22Rv1 (cell line): ENCODE data around the gene ERMAP.
"Not testable (repeated sequence)": the region's sequence is repeated elsewhere in the genome, so short reads cannot be mapped to it uniquely, and the experiment has no call there.

Source experiments
- H3K27ac ChIP-seq: fragments of 450-650 bp; 2 replicates; pipeline ENCODE4 v1.5.1; 2017
- ZFX ChIP-seq: fragments of 450-650 bp; IDR thresholded peaks from 2 replicates; pipeline ENCODE4 v1.6.1; 2017; ENCODE audit warnings: antibody characterized with exemption, borderline replicate concordance
- TF ChIP-seq, protein P1 (sequence below): fragments of 450-650 bp; IDR thresholded peaks from 2 replicates; pipeline ENCODE4 v1.5.1; 2017; ENCODE audit warnings: mild to moderate bottlenecking

ERMAP gene

DNA sequence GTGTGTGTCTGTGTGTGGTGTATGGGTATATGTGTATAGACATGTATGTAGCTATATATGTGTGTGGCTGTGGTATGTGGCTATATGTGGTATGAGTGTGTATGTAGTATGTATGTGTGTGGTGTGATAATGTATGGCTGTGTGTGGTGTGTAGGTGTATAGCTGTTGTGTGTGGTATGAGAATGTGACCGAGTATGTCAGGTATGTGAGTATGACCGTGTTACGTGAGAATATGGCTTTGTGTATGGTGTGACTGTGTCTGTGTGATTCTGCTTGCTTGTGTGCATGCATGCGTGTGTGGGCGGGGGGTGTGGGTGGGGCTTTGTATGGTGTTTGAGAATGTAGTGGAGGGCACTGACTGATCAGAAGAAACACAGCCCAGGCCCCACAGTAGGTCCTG is 33.0 kb downstream of the ERMAP start:
- no peak for TF ChIP-seq ZFX
- TF ChIP-seq, protein P1, sequence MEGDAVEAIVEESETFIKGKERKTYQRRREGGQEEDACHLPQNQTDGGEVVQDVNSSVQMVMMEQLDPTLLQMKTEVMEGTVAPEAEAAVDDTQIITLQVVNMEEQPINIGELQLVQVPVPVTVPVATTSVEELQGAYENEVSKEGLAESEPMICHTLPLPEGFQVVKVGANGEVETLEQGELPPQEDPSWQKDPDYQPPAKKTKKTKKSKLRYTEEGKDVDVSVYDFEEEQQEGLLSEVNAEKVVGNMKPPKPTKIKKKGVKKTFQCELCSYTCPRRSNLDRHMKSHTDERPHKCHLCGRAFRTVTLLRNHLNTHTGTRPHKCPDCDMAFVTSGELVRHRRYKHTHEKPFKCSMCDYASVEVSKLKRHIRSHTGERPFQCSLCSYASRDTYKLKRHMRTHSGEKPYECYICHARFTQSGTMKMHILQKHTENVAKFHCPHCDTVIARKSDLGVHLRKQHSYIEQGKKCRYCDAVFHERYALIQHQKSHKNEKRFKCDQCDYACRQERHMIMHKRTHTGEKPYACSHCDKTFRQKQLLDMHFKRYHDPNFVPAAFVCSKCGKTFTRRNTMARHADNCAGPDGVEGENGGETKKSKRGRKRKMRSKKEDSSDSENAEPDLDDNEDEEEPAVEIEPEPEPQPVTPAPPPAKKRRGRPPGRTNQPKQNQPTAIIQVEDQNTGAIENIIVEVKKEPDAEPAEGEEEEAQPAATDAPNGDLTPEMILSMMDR, result no peak

DNA sequence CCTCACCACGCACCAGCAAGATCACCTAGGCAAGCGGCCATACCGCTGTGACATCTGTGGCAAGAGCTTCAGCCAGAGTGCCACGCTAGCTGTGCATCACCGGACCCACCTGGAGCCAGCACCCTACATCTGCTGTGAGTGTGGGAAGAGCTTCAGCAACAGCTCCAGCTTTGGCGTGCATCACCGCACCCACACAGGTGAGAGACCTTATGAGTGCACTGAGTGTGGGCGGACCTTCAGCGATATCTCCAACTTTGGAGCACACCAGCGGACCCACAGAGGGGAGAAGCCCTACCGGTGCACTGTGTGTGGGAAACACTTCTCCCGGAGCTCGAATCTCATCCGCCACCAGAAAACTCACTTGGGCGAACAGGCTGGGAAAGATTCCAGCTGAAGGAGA is 34.5 kb downstream of the ERMAP start:
- no peak overlapping the region for H3K27ac ChIP-seq
- TF ChIP-seq, protein P1, result no peak
- TF ChIP-seq ZFX, result no peak

More for the DNA sequence above, 33.0 kb downstream of the ERMAP start:
- H3K27ac ChIP-seq, result no peak overlapping the region

DNA sequence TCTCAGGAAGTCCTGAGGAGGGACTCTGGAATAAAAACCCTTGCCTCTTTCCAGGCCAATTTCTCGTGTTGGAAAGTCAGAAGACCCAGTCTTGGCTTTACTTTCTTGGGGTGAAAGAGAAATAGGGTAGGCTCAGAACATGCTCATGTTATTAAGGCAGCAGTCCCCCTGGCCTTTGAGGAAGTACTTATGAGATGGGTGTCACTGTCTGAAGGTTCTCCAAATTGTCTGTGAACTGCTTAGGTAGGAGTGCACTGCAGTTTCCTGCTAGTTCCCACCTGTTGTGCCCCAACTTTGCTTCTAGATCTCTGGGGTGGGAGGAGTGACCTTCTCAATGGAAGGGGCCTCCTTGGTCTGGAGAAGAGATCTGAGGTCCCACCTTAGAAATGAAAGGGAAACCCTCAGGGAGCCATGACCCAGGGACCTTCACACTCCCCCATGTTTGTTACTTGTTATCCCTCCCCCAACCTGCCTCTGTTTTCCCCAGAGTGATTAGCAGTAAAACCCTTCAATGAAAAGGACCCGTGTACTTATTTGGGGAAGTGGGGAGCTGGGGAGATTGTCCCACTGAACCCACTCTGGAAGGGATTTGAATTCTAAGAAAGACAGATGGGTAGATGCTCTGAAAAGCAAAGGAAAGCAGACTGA is 35.2 kb downstream of the ERMAP start:
- TF ChIP-seq, protein P1, result no peak
- TF ChIP-seq ZFX, result no peak
- H3K27ac ChIP-seq, result no peak overlapping the region

DNA sequence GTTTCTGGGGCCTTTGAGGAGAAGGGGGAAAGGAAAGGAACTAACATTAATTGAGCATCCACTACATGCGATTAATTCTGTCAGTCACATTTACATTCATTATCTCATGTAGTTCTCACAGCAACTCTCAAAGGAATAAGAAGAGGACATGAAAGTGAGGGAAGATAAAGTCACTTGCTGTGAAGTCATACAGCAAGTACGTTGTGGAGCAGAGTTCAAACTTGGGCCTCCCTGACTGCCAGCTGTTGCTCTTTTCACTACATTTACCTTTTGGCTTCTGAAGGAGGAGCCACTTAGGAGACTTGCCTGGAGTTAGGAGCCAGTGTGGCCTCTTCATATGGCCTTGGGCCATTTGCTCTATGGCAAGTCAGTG is 35.7 kb downstream of the ERMAP start:
- no peak overlapping the region for H3K27ac ChIP-seq
- TF ChIP-seq ZFX, result no peak
- TF ChIP-seq, protein P1, result no peak

DNA sequence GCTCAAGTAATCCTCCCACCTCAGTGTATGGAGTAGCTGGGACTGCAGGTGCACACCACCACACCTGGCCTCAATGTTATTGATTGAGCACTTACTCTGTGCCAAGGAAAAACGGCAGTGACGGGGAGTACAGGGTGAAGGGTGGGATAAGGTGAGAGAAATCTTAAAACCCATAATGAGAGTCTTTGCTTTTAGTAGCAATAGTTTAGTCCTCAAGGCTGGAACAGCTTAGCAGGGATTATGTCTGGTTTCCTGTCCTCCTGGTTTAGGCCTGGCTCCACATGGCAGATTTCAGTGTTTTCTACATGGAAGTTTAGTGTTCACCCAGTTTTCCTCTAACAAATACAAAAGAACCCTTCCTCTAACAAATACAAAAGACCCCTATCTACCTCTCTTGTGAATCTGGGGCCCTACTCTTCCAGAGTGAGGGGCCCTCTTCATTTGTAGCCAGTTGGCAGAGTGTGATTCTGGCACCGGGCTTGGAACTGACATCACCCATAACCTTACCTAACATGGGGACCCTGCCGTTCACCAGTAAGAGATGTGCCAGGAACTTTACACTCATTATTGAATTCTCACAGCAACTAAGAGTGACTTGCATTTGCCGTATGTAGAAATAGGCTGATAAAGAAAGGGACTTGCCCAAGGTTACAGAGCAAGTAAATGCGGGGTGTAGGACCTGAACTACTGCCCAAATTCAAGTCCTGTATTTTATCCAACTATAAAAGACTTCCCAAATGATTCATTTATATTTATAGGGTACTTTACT is 36.4 kb downstream of the ERMAP start:
- TF ChIP-seq, protein P1, result no peak
- TF ChIP-seq ZFX, result no peak
- H3K27ac ChIP-seq, result no peak overlapping the region

DNA sequence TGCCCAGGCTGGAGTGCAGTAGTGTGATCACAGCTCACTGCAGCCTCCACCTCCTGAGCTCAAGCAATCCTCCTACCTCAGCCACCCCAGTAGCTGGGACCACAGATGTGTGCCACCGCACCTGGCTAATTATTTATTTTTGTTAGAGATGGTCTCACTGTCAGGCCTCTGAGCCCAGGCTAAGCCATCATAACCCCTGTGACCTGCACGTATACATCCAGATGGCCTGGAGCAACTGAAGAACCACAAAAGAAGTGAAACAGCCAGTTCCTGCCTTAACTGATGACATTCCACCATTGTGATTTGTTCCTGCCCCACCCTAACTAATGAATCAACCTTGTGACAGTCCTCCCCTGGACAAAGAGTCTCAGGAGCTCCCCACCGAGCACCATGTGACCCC is 39.6 kb downstream of the ERMAP start:
- not testable (repeated sequence) for H3K27ac ChIP-seq

DNA sequence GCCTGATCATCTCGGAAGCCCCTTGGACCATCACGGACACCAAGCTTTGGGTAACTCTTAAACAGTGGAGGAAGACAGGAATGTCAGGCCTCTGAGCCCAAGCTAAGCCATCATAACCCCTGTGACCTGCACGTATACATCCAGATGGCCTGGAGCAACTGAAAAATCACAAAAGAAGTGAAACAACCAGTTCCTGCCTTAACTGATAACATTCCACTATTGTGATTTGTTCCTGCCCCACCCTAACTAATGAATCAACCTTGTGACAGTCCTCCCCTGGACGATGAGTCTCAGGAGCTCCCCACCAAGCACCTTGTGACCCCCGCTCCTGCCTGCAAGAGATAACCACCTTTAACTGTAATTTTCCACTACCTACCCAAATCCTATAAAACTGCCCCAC is 42.4 kb downstream of the ERMAP start:
- not testable (repeated sequence) for H3K27ac ChIP-seq

DNA sequence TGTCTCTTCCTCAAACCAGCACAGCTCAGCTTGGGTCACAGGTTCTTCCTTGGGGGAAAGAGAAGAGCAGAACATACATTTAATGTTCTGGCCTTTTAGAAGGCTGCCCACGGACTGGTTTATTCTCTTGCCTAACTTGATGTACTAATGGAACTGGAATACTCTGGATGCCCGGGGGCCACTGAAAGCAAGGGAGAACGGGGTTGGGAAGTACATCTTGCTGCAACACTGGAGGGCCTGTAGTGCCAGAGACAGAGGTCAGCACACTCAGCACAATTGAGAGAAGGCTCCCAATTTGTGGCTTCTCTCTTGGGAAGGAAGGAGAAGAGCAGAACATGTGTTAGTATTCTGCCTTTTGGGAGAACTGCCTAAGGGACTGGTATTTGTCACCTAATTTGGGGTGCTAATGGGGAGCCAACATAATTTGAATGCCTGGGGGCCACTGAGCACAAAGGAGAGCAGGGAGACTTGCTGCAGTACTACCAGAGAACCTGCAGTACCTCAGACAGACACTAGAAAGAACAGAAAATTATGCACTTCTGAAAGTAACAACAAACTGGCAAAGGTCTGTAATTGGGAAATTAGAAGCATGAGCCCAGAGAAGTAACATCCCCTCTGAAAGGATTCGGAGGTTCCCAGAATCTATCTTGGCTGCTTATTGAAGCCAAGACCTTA is 43.6 kb downstream of the ERMAP start:
- no peak overlapping the region for H3K27ac ChIP-seq
- TF ChIP-seq ZFX, result no peak
- TF ChIP-seq, protein P1, result no peak
